Activated CD8-positive, alpha-beta T cell treated with anti-CD3 and anti-CD28 coated beads, Interleukin-2, amount 10 ng/mL, durations not matched to agents 7 days and 5 days (primary cell): ENCODE results near the gene TNNI2. TPM values are rescaled to one million over a fixed set of nuclear protein-coding genes. Genes with fewer than 3 reads are reported as not detected.

Experiments used
- ATAC-seq: fragments of 150-1000 bp; cut with Tn5 transposase; one replicate; pipeline ENCODE4 v1.10.0; 2021; ENCODE audit warnings: moderate library complexity
- CTCF ChIA-PET: fragments of 350-600 bp; sonication (Branson Sonifier 250); formaldehyde crosslinking; loops from one replicate; lab custom pipeline; 2021; ENCODE audit warnings: antibody characterized with exemption; lab: Charles Lee
- POLR2A ChIA-PET: fragments of 350-600 bp; sonication (Branson Sonifier 250); formaldehyde crosslinking; loops from one replicate; lab custom pipeline; 2021; ENCODE audit warnings: antibody characterized with exemption; lab: Charles Lee
- DNase-seq: peaks from one replicate; pipeline ENCODE4 v3.0.0-alpha.2; 2020
- H3K27ac Mint-ChIP-seq: one replicate; pipeline ENCODE4 v1.8.0; 2021; ENCODE audit warnings: mild to moderate bottlenecking, mixed read lengths
- H3K27me3 Mint-ChIP-seq: one replicate; pipeline ENCODE4 v1.8.0; 2021; ENCODE audit warnings: low read depth, mixed read lengths
- H3K36me3 Mint-ChIP-seq: one replicate; pipeline ENCODE4 v1.8.0; 2021; ENCODE audit warnings: low read depth, mixed read lengths
- H3K4me1 Mint-ChIP-seq: one replicate; pipeline ENCODE4 v1.8.0; 2021; ENCODE audit warnings: low read depth, mixed read lengths
- H3K4me3 Mint-ChIP-seq: one replicate; pipeline ENCODE4 v1.8.0; 2021; ENCODE audit warnings: mild to moderate bottlenecking, mixed read lengths
- H3K9me3 Mint-ChIP-seq: one replicate; pipeline ENCODE4 v1.8.0; 2022; ENCODE audit warnings: mixed read lengths; ENCODE audit not compliant: insufficient read depth
- total RNA-seq, 2 experiments: library from RNA; stranded (reverse); gene quantifications; one replicate each; pipeline ENCODE4 v1.2.3, GENCODE V29; 2021

TNNI2 gene
- total RNA-seq, 2 experiments from 2014 or later, result 0.50 TPM; not detected in 1

GRCh38 chr11:1822648-1823375 lies 16.0 kb upstream of the TNNI2 start:
- no peak overlapping the region for H3K4me3 Mint-ChIP-seq
- ATAC-seq (no peak), DNase-seq (no peak)
- no peaks in the 10 kb centered on the region for H3K4me1 Mint-ChIP-seq
- no peak overlapping the region for H3K27ac Mint-ChIP-seq
- ChIA-PET POLR2A (no interaction called here), CTCF (interaction anchor here (0.6 to 1.7 kb wide), 5 partner anchors 9 to 170 kb away, joined by 3 to 6 read pairs (median 3); no protein-coding TSS in a partner anchor)
- peaks cover 2% of the 10 kb centered on the region for H3K27me3 Mint-ChIP-seq
- peaks cover 6% of the 10 kb centered on the region for H3K9me3 Mint-ChIP-seq
- no peaks in the 10 kb centered on the region for H3K36me3 Mint-ChIP-seq

- ChIA-PET CTCF (interaction anchor here (0.7 to 1.7 kb wide), 4 partner anchors 9 to 171 kb away, joined by 3 to 6 read pairs (median 4); no protein-coding TSS in a partner anchor), POLR2A (no interaction called here)
- Mint-ChIP-seq H3K4me1 (no peaks in the 10 kb centered on the region), H3K36me3 (no peaks in the 10 kb centered on the region), H3K27me3 (no peaks in the 10 kb centered on the region), H3K9me3 (peaks cover 2% of the 10 kb centered on the region), H3K27ac (no peak overlapping the region), H3K4me3 (no peak overlapping the region)
- ATAC-seq (no peak), DNase-seq (no peak)
These were observed 15.2 kb upstream of the TNNI2 start for GRCh38 chr11:1823376-1824220.

- Mint-ChIP-seq H3K4me1 (no peaks in the 10 kb centered on the region), H3K4me3 (no peak overlapping the region), H3K27me3 (no peaks in the 10 kb centered on the region), H3K9me3 (no peaks in the 10 kb centered on the region), H3K36me3 (no peaks in the 10 kb centered on the region), H3K27ac (no peak overlapping the region)
- ATAC-seq (no peak), DNase-seq (no peak)
- POLR2A ChIA-PET, result no interaction called here
- CTCF ChIA-PET, result interaction anchor here (0.7 to 1.1 kb wide), 2 partner anchors 9 to 172 kb away, joined by 3 to 5 read pairs; no protein-coding TSS in a partner anchor
These were observed 14.4 kb upstream of the TNNI2 start for GRCh38 chr11:1824221-1825038.

- DNase-seq (no peak), ATAC-seq (peak; percentile 38)
- no peaks in the 10 kb centered on the region for H3K9me3 Mint-ChIP-seq
- H3K4me1 Mint-ChIP-seq, result no peaks in the 10 kb centered on the region
- no peaks in the 10 kb centered on the region for H3K36me3 Mint-ChIP-seq
- no peak overlapping the region for H3K27ac Mint-ChIP-seq
- no peaks in the 10 kb centered on the region for H3K27me3 Mint-ChIP-seq
- POLR2A ChIA-PET, result no interaction called here
- CTCF ChIA-PET, result interaction anchor here (1.0 to 1.1 kb wide), 2 partner anchors 131 to 172 kb away, joined by 4 to 5 read pairs; no protein-coding TSS in a partner anchor
- no peak overlapping the region for H3K4me3 Mint-ChIP-seq
These were observed 13.6 kb upstream of the TNNI2 start for GRCh38 chr11:1825039-1825740.

GRCh38 chr11:1825785-1826451 lies 12.9 kb upstream of the TNNI2 start:
- H3K36me3 Mint-ChIP-seq, result no peaks in the 10 kb centered on the region
- H3K4me3 Mint-ChIP-seq, result no peak overlapping the region
- no peaks in the 10 kb centered on the region for H3K27me3 Mint-ChIP-seq
- H3K27ac Mint-ChIP-seq, result no peak overlapping the region
- no peaks in the 10 kb centered on the region for H3K9me3 Mint-ChIP-seq
- ChIA-PET CTCF (interaction anchor here (1.0 kb wide), 1 partner anchor 132 kb away, joined by 4 read pairs; no protein-coding TSS in a partner anchor), POLR2A (no interaction called here)
- H3K4me1 Mint-ChIP-seq, result no peaks in the 10 kb centered on the region
- ATAC-seq (no peak), DNase-seq (no peak)

GRCh38 chr11:1826552-1827094 lies 12.2 kb upstream of the TNNI2 start:
- CTCF ChIA-PET, result interaction anchor here (1.0 to 8.5 kb wide), 2 partner anchors 133 to 134 kb away, joined by 4 to 311 read pairs; no protein-coding TSS in a partner anchor
- no peak for DNase-seq
- no peaks in the 10 kb centered on the region for H3K9me3 Mint-ChIP-seq
- no peak for ATAC-seq
- H3K4me3 Mint-ChIP-seq, result no peak overlapping the region
- H3K27ac Mint-ChIP-seq, result no peak overlapping the region
- POLR2A ChIA-PET, result no interaction called here
- no peaks in the 10 kb centered on the region for H3K36me3 Mint-ChIP-seq
- H3K27me3 Mint-ChIP-seq, result no peaks in the 10 kb centered on the region
- no peaks in the 10 kb centered on the region for H3K4me1 Mint-ChIP-seq

- Mint-ChIP-seq H3K36me3 (no peaks in the 10 kb centered on the region), H3K9me3 (no peaks in the 10 kb centered on the region), H3K4me3 (no peak overlapping the region), H3K27me3 (no peaks in the 10 kb centered on the region), H3K4me1 (no peaks in the 10 kb centered on the region), H3K27ac (no peak overlapping the region)
- ATAC-seq (no peak), DNase-seq (no peak)
- ChIA-PET POLR2A (no interaction called here), CTCF (interaction anchor here (8.5 kb wide), 1 partner anchor 134 kb away, joined by 311 read pairs; no protein-coding TSS in a partner anchor)
These were observed 11.5 kb upstream of the TNNI2 start for GRCh38 chr11:1827095-1827813.

GRCh38 chr11:1827931-1828330 lies 10.8 kb upstream of the TNNI2 start:
- ChIA-PET CTCF (interaction anchor here (0.7 to 8.5 kb wide), 2 partner anchors 121 to 135 kb away, joined by 3 to 311 read pairs; no protein-coding TSS in a partner anchor), POLR2A (no interaction called here)
- Mint-ChIP-seq H3K4me3 (no peak overlapping the region), H3K9me3 (no peaks in the 10 kb centered on the region), H3K27ac (no peak overlapping the region), H3K4me1 (no peaks in the 10 kb centered on the region), H3K36me3 (no peaks in the 10 kb centered on the region), H3K27me3 (no peaks in the 10 kb centered on the region)
- no peak for DNase-seq
- no peak for ATAC-seq

- CTCF ChIA-PET, result interaction anchor here (0.7 to 8.5 kb wide), 3 partner anchors 122 to 323 kb away, joined by 3 to 311 read pairs (median 3); no protein-coding TSS in a partner anchor
- H3K4me3 Mint-ChIP-seq, result no peak overlapping the region
- no peak overlapping the region for H3K27ac Mint-ChIP-seq
- H3K27me3 Mint-ChIP-seq, result peaks cover 3% of the 10 kb centered on the region
- POLR2A ChIA-PET, result no interaction called here
- H3K4me1 Mint-ChIP-seq, result no peaks in the 10 kb centered on the region
- DNase-seq (peak; percentile 18), ATAC-seq (no peak)
- H3K9me3 Mint-ChIP-seq, result no peaks in the 10 kb centered on the region
- no peaks in the 10 kb centered on the region for H3K36me3 Mint-ChIP-seq
These were observed 10.2 kb upstream of the TNNI2 start for GRCh38 chr11:1828542-1828941.
